RKO (cell line): ENCODE results near the gene EID2.

ENCODE experiments used
- DNase-seq: peaks from one replicate; pipeline ENCODE4 v3.0.0-alpha.2; 2016; ENCODE audit warnings: low spot score

EID2 gene

GRCh38 chr19:39533791-39534190 is 6.2 kb downstream of the EID2 start:
- no peak for DNase-seq

- no peak for DNase-seq
These were observed 6.9 kb downstream of the EID2 start for GRCh38 chr19:39533003-39533512.

GRCh38 chr19:39532233-39533002 is 7.5 kb downstream of the EID2 start, which contains the start of gene EID2B:
EID2B (minus strand) TSS chr19:39532852; CDS start chr19:39532802, 50 bp downstream.
- peak; percentile 96 for DNase-seq

GRCh38 chr19:39531834-39532232 is 8.1 kb downstream of the EID2 start:
- DNase-seq, result peak; percentile 26

GRCh38 chr19:39525205-39525604 is 14.8 kb downstream of the EID2 start:
- no peak for DNase-seq

GRCh38 chr19:39524495-39524894 is 15.5 kb downstream of the EID2 start:
- peak; percentile 44 for DNase-seq

GRCh38 chr19:39520541-39521484 is 19.1 kb downstream of the EID2 start:
- no peak for DNase-seq

GRCh38 chr19:39518975-39519374 is 21.0 kb downstream of the EID2 start:
- DNase-seq, result no peak

- no peak for DNase-seq
These were observed 21.5 kb downstream of the EID2 start for GRCh38 chr19:39518458-39518857.

GRCh38 chr19:39517432-39517831 is 22.5 kb downstream of the EID2 start:
- no peak for DNase-seq

- DNase-seq, result no peak
These were observed 23.7 kb downstream of the EID2 start for GRCh38 chr19:39516270-39516669.

- no peak for DNase-seq
These were observed 24.3 kb downstream of the EID2 start for GRCh38 chr19:39515551-39516191.

- no peak for DNase-seq
These were observed 25.0 kb downstream of the EID2 start, which contains the start of gene SELENOV for GRCh38 chr19:39514840-39515550. SELENOV (plus strand) TSS chr19:39515139; CDS start chr19:39515213, 74 bp downstream.

- DNase-seq, result no peak
These were observed 27.0 kb downstream of the EID2 start for GRCh38 chr19:39512988-39513387.

GRCh38 chr19:39509233-39509632 is 30.7 kb downstream of the EID2 start:
- no peak for DNase-seq

- DNase-seq, result no peak
These were observed 31.3 kb downstream of the EID2 start for GRCh38 chr19:39508629-39509028.

GRCh38 chr19:39507715-39508364 is 32.1 kb downstream of the EID2 start:
- DNase-seq, result no peak

GRCh38 chr19:39506944-39507714 is 32.8 kb downstream of the EID2 start:
- DNase-seq, result no peak

GRCh38 chr19:39506598-39506943 is 33.4 kb downstream of the EID2 start:
- no peak for DNase-seq
